Retinal pigment epithelial cell (primary cell): ENCODE data around the gene TTI1.

Source experiments
- DNase-seq: peaks from one replicate; pipeline ENCODE4 v3.0.0-alpha.2; 2010; ENCODE audit warnings: low read depth
- H3K4me3 ChIP-seq: 2 replicates; pipeline ENCODE4 v1.5.1; 2011; ENCODE audit warnings: mild to moderate bottlenecking, low read length, control low read depth, moderate library complexity
- CTCF ChIP-seq: conservative IDR thresholded peaks from 2 replicates; pipeline ENCODE4 v1.5.1; 2011; ENCODE audit warnings: low read depth, low read length, control low read depth, inconsistent platforms

Gene TTI1

GRCh38 chr20:38024496-38024895 lies 8.8 kb downstream of the TTI1 start:
- no peak for TF ChIP-seq CTCF
- H3K4me3 ChIP-seq: no peak overlapping the region
- no peak for DNase-seq

- DNase-seq: no peak
- no peak overlapping the region for H3K4me3 ChIP-seq
- no peak for TF ChIP-seq CTCF
Measured at GRCh38 chr20:38023181-38024001, 9.9 kb downstream of the TTI1 start.

GRCh38 chr20:38021087-38021772 lies 12.0 kb downstream of the TTI1 start:
- TF ChIP-seq CTCF: no peak
- no peak for DNase-seq

GRCh38 chr20:38018385-38018784 lies 14.9 kb downstream of the TTI1 start:
- no peak for TF ChIP-seq CTCF
- H3K4me3 ChIP-seq: no peak overlapping the region
- DNase-seq: no peak

More at GRCh38 chr20:38021087-38021772, 12.0 kb downstream of the TTI1 start:
- no peak overlapping the region for H3K4me3 ChIP-seq

GRCh38 chr20:38017959-38018358 lies 15.3 kb downstream of the TTI1 start:
- no peak for TF ChIP-seq CTCF
- H3K4me3 ChIP-seq: no peak overlapping the region
- DNase-seq: no peak

- DNase-seq: no peak
- TF ChIP-seq CTCF: no peak
Measured at GRCh38 chr20:38013887-38014286, 19.4 kb downstream of the TTI1 start.

GRCh38 chr20:38012332-38012731 lies 20.9 kb downstream of the TTI1 start:
- no peak for TF ChIP-seq CTCF
- no peak overlapping the region for H3K4me3 ChIP-seq
- DNase-seq: no peak

More at GRCh38 chr20:38013887-38014286, 19.4 kb downstream of the TTI1 start:
- H3K4me3 ChIP-seq: no peak overlapping the region
